H9 (cell line): ENCODE results near the gene ALG12. TPM values are rescaled to one million over a fixed set of nuclear protein-coding genes. Genes with fewer than 3 reads are reported as not detected.

Experiments used
- DNase-seq: peaks from one replicate; pipeline ENCODE4 v3.0.0-alpha.2; 2017
- H2AFZ ChIP-seq: one replicate; pipeline ENCODE4 v1.6.1; 2013; ENCODE audit warnings: mild to moderate bottlenecking, low read length, control low read depth, moderate library complexity
- H2AK5ac ChIP-seq: 2 replicates; pipeline ENCODE4 v1.6.1; 2013; ENCODE audit warnings: low read length, control low read depth, mixed read lengths; ENCODE audit not compliant: insufficient read length
- H2BK120ac ChIP-seq: one replicate; pipeline ENCODE4 v1.6.1; 2013; ENCODE audit warnings: low read depth, mild to moderate bottlenecking, low read length, control low read depth, inconsistent platforms; ENCODE audit not compliant: poor library complexity, severe bottlenecking
- H2BK12ac ChIP-seq: 2 replicates; pipeline ENCODE4 v1.6.1; 2013; ENCODE audit warnings: low read length, control low read depth, mixed read lengths, low read depth; ENCODE audit not compliant: insufficient read length
- H2BK15ac ChIP-seq: 2 replicates; pipeline ENCODE4 v1.6.1; 2013; ENCODE audit warnings: low read depth, low read length, control low read depth
- H2BK20ac ChIP-seq: one replicate; pipeline ENCODE4 v1.6.1; 2013; ENCODE audit warnings: low read depth, mild to moderate bottlenecking, low read length, control low read depth, inconsistent platforms; ENCODE audit not compliant: poor library complexity, severe bottlenecking
- H2BK5ac ChIP-seq: 2 replicates; pipeline ENCODE4 v1.6.1; 2013; ENCODE audit warnings: low read length, control low read depth, mixed read lengths; ENCODE audit not compliant: insufficient read length
- H3K14ac ChIP-seq: 2 replicates; pipeline ENCODE4 v1.6.1; 2013; ENCODE audit warnings: low read length, control low read depth; ENCODE audit not compliant: insufficient read depth
- H3K18ac ChIP-seq: 2 replicates; pipeline ENCODE4 v1.6.1; 2013; ENCODE audit warnings: low read depth, mild to moderate bottlenecking, mixed read lengths, low read length, control low read depth; ENCODE audit not compliant: insufficient read length
- H3K23ac ChIP-seq: 2 replicates; pipeline ENCODE4 v1.6.1; 2013; ENCODE audit warnings: low read length, control low read depth, mixed read lengths, low read depth; ENCODE audit not compliant: insufficient read length
- H3K23me2 ChIP-seq: 2 replicates; pipeline ENCODE4 v1.6.1; 2013; ENCODE audit warnings: low read depth, mild to moderate bottlenecking, mixed read lengths, low read length, control low read depth; ENCODE audit not compliant: insufficient read length, poor library complexity, severe bottlenecking
- H3K27ac ChIP-seq: 2 replicates; pipeline ENCODE4 v1.5.1; 2013; ENCODE audit warnings: low read length, control low read depth, mixed read lengths, low read depth; ENCODE audit not compliant: insufficient read length
- H3K27me3 ChIP-seq: 2 replicates; pipeline ENCODE4 v1.6.1; 2013; ENCODE audit warnings: low read length, control low read depth, inconsistent platforms; ENCODE audit not compliant: insufficient read depth
- H3K4ac ChIP-seq: 2 replicates; pipeline ENCODE4 v1.6.1; 2013; ENCODE audit warnings: low read depth, mild to moderate bottlenecking, control low read depth, inconsistent platforms, low read length, moderate library complexity
- H3K4me1 ChIP-seq: 2 replicates; pipeline ENCODE4 v1.6.1; 2013; ENCODE audit warnings: low read length, control low read depth, inconsistent platforms; ENCODE audit not compliant: insufficient read depth
- H3K4me2 ChIP-seq: 2 replicates; pipeline ENCODE4 v1.6.1; 2013; ENCODE audit warnings: low read length, control low read depth, mixed read lengths; ENCODE audit not compliant: insufficient read length, insufficient read depth
- H3K56ac ChIP-seq: 2 replicates; pipeline ENCODE4 v1.6.1; 2013; ENCODE audit warnings: low read depth, mild to moderate bottlenecking, mixed read lengths, low read length, control low read depth; ENCODE audit not compliant: insufficient read length
- H3K79me1 ChIP-seq: 2 replicates; pipeline ENCODE4 v1.6.1; 2013; ENCODE audit warnings: low read depth, mild to moderate bottlenecking, moderate library complexity, low read length, control low read depth, inconsistent platforms; ENCODE audit not compliant: insufficient read depth, poor library complexity, severe bottlenecking
- H3K79me2 ChIP-seq: 2 replicates; pipeline ENCODE4 v1.6.1; 2013; ENCODE audit warnings: low read length, control low read depth, inconsistent platforms; ENCODE audit not compliant: insufficient read depth
- H3K9ac ChIP-seq: 2 replicates; pipeline ENCODE4 v1.6.1; 2013; ENCODE audit warnings: low read length, control low read depth, mixed read lengths; ENCODE audit not compliant: insufficient read length; ENCODE audit errors: extremely low read depth
- H3K9me3 ChIP-seq: one replicate; pipeline ENCODE4 v1.6.1; 2013; ENCODE audit warnings: low read depth, low read length, inconsistent platforms; ENCODE audit not compliant: control insufficient read depth
- H3T11ph ChIP-seq: one replicate; pipeline ENCODE4 v1.6.1; 2013; ENCODE audit warnings: mild to moderate bottlenecking, low read length, control low read depth, inconsistent platforms
- H4K20me1 ChIP-seq: one replicate; pipeline ENCODE4 v1.6.1; 2013; ENCODE audit not compliant: control insufficient read depth, insufficient read length, insufficient read depth
- H4K5ac ChIP-seq: 2 replicates; pipeline ENCODE4 v1.6.1; 2013; ENCODE audit warnings: low read depth, mild to moderate bottlenecking, mixed read lengths, low read length, control low read depth; ENCODE audit not compliant: insufficient read length
- H4K8ac ChIP-seq: replicated peaks from 2 replicates; pipeline ENCODE4 v1.6.1; 2013; ENCODE audit warnings: low read length, control low read depth, mixed read lengths, low read depth; ENCODE audit not compliant: insufficient read length
- H4K91ac ChIP-seq: 2 replicates; pipeline ENCODE4 v1.6.1; 2013; ENCODE audit warnings: low read depth, mild to moderate bottlenecking, moderate library complexity, mixed read lengths, low read length, control low read depth; ENCODE audit not compliant: insufficient read length
- H3K27ac Mint-ChIP-seq, 3 experiments: 2 replicates in 2 of 3; 3 replicates in 1 of 3; pipeline ENCODE4 v1.8.0; 2020 to 2021; ENCODE audit warnings: mixed read lengths in 3 of 3, mild to moderate bottlenecking in 1 of 3, moderate library complexity in 1 of 3
- H3K27me3 Mint-ChIP-seq: 2 replicates; pipeline ENCODE4 v1.8.0; 2021; ENCODE audit warnings: low read depth, mild to moderate bottlenecking, moderate library complexity, mixed read lengths
- H3K36me3 Mint-ChIP-seq, 3 experiments: 2 replicates in 2 of 3; 3 replicates in 1 of 3; pipeline ENCODE4 v1.8.0; 2020 to 2021; ENCODE audit warnings: low read depth in 3 of 3, mixed read lengths in 3 of 3; ENCODE audit not compliant: insufficient read depth in 1 of 3
- H3K4me1 Mint-ChIP-seq, 2 experiments: 2 replicates each; pipeline ENCODE4 v1.8.0; 2020; ENCODE audit warnings: mixed read lengths in 2 of 2
- H3K4me3 Mint-ChIP-seq, 2 experiments: 2 replicates in 1 of 2; 3 replicates in 1 of 2; pipeline ENCODE4 v1.8.0; 2020 to 2021; ENCODE audit warnings: mild to moderate bottlenecking in 2 of 2, mixed read lengths in 2 of 2, moderate library complexity in 1 of 2
- H3K9me3 Mint-ChIP-seq, 2 experiments: 2 replicates in 1 of 2; 3 replicates in 1 of 2; pipeline ENCODE4 v1.8.0; 2020; ENCODE audit warnings: mild to moderate bottlenecking in 2 of 2, mixed read lengths in 2 of 2, moderate library complexity in 1 of 2
- whole genome bisulfite sequencing: extraction: QIAGEN DNeasy Blood & Tissue Kit; methylation state at CpG from one replicate; pipeline ENCODE4 v1.1.7; 2013; ENCODE audit warnings: missing lambda C conversion rate, low lambda C conversion rate, mixed read lengths; ENCODE audit not compliant: insufficient read length; ENCODE audit errors: extremely low coverage; 5-methylcytosine and 5-hydroxymethylcytosine counted together
- total RNA-seq: library from RNA; stranded (reverse); gene quantifications from 2 replicates; pipeline ENCODE4 v1.2.1, GENCODE V29; 2021
- TF ChIP-seq, protein P1 (sequence below): fragments of 200-600 bp; sonication (generic); conservative IDR thresholded peaks from 3 replicates; pipeline ENCODE4 v1.8.0; 2021; ENCODE audit warnings: antibody characterized with exemption, mild to moderate bottlenecking

ALG12 gene
- total RNA-seq, 1 experiment from 2014 or later, result 19.2 TPM

DNA sequence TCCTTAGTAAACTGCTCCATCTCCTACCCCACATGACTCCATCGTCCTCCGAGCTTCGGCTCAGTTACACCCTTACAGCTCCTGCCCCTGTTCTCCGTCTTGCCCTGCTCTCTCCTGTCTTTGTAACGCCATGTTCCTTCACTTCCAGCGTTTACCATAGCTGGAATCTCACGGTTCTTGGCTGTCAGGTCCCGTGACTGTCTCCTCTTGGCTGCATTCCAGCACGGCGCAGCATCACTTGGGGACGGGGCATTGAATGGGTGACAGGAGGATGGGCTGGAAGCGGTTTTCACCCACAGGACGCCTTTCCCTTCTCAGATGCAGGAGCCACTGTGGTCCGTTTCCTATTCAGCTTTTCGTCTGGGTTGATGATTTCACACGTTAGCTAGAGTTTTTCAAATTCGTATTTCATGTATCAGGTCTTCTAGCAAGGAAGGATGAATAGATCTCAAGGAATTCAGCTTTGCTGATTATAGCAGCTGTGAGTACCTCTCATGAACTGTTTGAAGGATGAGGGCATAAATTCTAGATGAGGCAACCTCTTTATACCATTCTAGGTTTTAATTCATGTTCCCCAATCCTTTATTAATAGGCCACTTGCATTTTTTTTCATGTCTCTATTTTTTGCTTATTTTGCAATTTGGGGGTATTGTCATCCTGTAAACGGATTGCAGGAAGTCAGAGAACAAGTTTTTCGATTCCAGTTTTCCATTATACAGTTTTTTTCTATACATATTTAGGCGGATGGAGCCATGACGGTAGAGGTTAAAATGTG is 35.5 kb downstream of the ALG12 start:
- Histone ChIP-seq H4K8ac (no peak overlapping the region), H3K23me2 (no peaks in the 10 kb centered on the region), H4K5ac (no peak overlapping the region), H2AK5ac (no peak overlapping the region), H2BK12ac (no peak overlapping the region), H2BK20ac (no peak overlapping the region), H3K4ac (no peak overlapping the region), H3K23ac (no peak overlapping the region), H2BK15ac (no peak overlapping the region), H3K9ac (no peak overlapping the region), H3K79me1 (peaks cover 2% of the 10 kb centered on the region), H2BK120ac (no peak overlapping the region), H3T11ph (no peak overlapping the region), H3K4me1 (no peaks in the 10 kb centered on the region; the same call in 1 of the 2 replicates), H2AFZ (no peak overlapping the region), H2BK5ac (no peak overlapping the region), H3K14ac (no peak overlapping the region), H3K9me3 (no peaks in the 10 kb centered on the region), H3K56ac (no peak overlapping the region), H3K27me3 (no peaks in the 10 kb centered on the region), H3K27ac (no peak overlapping the region), H4K91ac (no peak overlapping the region), H3K18ac (no peak overlapping the region), H4K20me1 (peaks cover 5% of the 10 kb centered on the region), H3K79me2 (peaks cover 2% of the 10 kb centered on the region; the same call in 1 of the 2 replicates), H3K4me2 (no peak overlapping the region)
- Mint-ChIP-seq H3K27me3 (no peaks in the 10 kb centered on the region), H3K27ac (0 out of 7 replicates have a peak overlapping the region, but pooled peaks of 1 of the 3 experiments have one; percentile 29), H3K36me3 (peaks cover 53 to 75% (median 66%) of the 10 kb centered on the region in 3 experiments), H3K4me1 (peaks cover 8 to 9% of the 10 kb centered on the region in 2 experiments), H3K9me3 (peaks cover 15 to 25% of the 10 kb centered on the region in 2 experiments), H3K4me3 (no peak overlapping the region)
- DNase-seq, result no peak
- no CpG with 5 or more reads among the region's 21 CpGs for WGBS
- TF ChIP-seq, protein P1, sequence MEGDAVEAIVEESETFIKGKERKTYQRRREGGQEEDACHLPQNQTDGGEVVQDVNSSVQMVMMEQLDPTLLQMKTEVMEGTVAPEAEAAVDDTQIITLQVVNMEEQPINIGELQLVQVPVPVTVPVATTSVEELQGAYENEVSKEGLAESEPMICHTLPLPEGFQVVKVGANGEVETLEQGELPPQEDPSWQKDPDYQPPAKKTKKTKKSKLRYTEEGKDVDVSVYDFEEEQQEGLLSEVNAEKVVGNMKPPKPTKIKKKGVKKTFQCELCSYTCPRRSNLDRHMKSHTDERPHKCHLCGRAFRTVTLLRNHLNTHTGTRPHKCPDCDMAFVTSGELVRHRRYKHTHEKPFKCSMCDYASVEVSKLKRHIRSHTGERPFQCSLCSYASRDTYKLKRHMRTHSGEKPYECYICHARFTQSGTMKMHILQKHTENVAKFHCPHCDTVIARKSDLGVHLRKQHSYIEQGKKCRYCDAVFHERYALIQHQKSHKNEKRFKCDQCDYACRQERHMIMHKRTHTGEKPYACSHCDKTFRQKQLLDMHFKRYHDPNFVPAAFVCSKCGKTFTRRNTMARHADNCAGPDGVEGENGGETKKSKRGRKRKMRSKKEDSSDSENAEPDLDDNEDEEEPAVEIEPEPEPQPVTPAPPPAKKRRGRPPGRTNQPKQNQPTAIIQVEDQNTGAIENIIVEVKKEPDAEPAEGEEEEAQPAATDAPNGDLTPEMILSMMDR, result no peak
